NCI-H2227 (cell line): Measurements from ENCODE around the gene HOXA11.

Experiments used
- DNase-seq: peaks from one replicate; lab custom pipeline; 2025; ENCODE audit not compliant: unreplicated experiment; lab: John Stamatoyannopoulos, UW

Gene HOXA11

DNA sequence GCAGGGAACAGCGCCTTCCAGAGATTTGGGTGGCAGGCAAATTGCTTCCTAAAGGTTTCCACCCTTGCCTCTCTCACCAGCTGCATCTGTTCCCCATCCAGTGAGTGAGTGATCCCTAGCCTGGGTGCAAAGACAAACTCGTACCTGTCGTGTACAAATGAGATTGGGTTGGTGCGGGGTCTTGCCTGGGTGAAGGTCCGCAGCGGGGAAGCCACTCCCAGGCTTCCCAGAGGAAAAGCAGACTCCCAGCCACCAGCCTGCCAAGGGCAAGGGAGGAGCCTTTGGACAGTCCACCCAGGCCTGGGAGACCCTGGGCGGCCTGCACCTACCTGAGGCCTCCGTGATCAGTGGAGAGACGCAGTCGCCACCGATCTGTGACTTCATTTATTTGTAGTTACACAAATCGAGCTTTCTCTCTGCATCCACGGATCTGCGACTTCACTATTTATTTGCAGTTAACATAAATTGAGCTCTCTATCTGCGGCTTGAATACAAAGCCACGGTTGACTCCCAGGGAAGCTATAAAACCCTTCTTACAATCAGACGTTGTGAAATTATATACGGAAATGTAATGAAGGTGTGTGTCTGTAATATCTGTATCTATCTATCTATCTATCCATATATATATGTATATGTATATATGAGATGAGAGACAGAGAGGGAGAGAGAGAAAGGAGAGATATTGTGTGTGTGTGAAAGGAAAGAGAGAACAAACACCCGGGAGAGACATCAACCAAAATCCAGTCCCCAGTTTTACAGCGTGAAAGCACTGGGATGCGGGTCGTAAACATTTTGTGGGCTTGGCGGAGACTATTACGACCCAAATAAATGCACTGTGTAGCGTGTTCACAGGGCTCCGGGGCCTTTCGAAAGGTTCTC lies 25.5 kb downstream of the HOXA11 start:
- DNase-seq, result no peak

DNA sequence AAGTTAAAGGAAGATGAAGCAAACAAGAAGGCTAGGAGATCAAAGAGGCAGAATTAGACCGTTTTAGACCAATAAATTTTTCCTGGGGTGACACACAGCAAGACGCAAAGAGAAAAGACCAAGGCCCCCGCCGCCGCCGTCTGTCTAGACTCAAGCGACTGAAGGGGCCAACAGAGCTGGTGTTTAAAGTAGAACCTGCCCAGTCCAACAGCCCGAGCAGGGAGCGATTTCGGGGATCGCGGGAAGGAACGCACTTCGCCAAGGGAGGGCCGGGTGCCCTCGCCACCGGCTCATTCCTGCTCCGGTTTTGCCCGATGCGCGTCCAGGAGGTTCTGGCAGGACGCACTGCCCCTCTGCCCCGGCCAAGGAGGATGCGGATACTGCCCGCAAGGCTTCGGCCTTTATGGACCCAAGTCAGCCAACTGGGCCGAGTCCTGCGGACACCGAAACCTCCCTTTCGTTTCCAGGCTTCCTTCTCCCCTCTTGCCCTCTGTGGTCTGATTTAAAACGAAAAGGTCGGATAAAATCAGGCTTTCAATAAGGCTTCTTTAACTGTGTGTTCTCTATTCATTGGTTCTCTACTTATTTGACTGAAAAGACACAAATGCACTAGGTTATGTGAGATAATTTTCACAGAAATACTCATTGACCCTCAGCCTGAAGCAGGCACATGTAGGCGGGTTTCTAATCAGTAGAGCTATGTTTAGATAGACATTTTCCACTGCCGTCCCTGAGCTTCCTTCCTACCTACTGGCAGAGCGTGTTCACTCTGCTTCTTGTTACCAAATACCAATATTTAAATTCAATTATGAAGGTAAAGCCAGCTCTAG lies 26.4 kb downstream of the HOXA11 start:
- no peak for DNase-seq

DNA sequence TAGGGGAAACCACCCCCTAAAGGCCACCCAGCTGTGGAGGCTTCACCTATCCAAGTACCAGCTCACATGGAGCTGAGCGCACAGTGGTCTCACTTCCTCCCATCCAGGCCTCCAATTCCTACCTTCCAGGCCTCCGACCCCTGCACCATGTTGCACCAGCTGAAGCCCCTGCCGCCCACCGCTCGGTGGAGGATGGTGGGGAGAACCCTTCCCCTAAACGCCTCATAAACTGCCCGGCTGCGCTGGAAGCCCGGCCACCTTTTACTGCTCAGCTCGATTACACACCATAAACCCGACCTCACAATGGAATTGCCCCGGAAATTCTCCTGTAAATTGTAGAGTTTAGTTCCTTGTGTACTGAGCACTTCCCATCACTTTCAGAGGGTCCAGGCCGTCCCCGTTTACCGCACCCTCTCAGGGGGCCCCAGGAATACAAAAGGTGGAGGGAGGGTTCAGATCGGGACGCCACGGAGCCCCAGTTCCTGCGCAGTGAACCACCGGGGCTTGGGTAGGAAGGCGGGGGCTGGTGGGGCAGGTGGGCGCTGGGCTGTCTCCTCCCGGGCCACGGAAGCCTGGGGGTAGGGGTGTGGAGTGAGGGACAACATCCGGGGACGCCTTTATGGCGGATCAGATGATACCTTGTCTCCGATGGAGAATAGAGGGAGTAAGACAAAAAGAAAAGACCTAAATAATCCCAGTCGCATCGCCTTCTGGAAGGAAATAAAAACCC lies 27.2 kb downstream of the HOXA11 start:
- DNase-seq, result no peak

DNA sequence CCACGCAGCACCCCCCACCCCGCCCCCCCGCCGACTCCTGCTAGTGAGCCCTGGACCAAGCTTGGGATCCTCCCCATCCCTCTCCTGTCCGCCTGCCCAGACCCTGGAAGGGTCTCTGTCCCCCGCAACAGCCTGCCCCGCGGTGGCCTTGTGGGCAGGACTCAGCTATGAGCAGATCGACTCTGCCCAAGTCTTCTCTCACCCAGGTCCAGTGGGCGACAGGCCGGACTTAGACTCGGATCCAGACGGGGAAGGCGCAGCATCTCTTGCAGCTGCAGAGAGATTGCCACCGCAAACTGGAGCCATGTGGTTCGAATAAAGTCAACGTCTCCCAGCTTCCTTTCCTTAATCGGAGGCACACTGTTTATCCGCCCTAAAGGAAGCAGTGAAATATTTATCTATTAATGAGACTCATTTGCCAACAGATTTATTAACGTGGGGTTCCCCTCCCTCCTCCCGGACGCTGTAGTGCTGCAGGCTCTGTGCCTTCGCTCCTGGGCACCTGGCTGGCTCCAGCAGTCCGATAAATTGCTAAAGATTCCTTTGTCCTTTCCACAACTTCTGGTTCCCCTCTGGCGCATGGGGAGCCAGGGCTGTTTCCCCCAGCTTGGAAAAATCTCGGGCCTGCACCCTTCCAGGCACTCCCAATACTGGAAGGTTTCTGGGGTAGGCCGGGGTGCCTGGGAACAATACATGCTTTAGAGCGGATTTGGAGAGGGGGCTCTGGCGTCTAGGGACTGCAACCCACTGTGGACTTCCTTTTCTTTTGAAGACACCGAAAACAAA lies 27.9 kb downstream of the HOXA11 start:
- peak; percentile 21 for DNase-seq

DNA sequence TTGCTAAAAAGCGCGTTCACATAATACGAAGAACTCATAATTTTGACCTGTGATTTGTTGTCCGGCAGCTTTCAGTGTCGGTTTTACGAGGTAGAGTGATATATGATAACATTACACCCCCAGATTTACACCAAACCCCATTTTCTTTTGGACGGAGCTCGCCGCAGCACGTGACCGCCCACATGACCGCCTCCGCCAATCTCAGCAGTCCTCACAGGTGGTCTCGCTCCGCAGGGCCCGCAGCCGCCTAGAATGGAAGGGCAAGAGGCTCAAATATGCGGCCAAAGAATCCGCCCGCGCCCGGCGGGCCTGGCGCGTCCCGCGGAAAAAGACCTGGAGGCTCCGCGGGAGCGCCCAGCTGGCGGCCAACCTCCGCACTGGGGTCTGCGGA lies 28.5 kb downstream of the HOXA11 start, which contains the start of gene HOXA7:
Gene HOXA7, minus strand, starts transcription at position 168 of the 391 bp plus-strand sequence. Its CDS starts 130 bp downstream, at position 38.
- peak; percentile 78 for DNase-seq

DNA sequence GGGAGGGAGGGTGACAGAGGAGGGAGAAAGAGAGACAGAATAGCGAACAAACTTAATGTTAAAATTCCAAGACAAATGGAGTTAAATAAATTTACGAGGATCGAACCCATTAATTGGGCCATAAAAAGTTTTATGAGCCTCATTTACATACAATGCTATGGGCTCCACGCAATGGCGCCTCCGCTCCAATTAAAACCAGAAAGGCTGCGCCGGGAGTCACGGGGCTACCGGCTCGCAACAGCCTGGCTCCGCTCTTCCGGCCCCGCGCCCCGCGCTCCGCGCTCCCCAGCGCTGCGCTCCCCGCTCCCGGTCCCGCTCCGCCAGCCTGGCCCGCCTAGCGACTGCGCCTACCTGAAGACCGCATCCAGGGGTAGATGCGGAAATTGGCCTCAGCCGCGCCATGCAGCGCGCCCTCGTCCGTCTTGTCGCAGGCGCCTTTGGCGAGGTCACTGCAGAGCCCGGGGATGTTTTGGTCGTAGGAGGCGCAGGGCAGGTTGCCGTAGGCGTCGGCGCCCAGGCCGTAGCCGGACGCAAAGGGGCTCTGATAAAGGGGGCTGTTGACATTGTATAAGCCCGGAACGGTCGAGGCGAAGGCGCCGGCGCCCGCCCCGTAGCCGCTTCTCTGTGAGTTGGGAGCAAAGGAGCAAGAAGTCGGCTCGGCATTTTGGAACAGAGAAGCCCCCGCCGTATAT lies 29.1 kb downstream of the HOXA11 start:
- peak; percentile 43 for DNase-seq

DNA sequence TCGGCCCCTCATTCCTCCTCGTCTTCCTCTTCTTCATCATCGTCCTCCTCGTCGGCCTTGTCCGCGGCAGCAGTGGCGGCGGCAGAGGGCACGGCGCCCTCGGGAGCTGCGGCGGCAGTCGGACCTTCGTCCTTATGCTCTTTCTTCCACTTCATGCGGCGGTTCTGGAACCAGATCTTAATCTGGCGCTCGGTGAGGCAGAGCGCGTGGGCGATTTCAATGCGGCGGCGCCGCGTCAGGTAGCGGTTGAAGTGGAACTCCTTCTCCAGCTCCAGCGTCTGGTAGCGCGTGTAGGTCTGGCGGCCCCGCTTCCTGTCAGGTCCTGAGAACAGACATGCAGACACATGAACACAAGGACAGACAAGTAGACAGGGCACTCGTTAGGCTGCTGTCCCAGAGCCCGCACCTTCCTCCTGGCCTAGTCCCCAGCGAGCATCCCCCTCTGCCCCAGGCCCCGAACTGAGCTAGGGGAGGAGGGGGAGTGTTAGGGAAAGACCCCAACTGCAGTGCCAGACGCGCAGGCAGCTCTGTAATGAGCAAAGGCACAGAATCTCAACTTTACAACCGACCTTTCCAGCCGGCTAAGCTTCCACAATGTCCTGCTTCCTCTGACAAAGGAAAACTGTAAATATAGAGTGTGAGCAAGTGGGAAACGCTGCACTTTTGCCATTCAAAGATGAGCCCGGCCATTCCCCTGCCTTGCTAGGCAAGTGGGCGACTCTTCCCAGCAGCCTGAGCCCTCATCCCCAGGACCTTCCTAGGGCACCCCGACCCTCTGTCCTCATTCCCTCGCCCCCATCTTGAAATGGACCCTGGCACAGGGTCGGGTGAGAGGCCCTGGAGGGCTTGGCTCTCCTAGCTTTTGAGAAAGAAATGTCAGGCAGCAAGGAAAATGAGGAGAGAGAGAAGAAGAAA lies 29.9 kb downstream of the HOXA11 start:
- no peak for DNase-seq

DNA sequence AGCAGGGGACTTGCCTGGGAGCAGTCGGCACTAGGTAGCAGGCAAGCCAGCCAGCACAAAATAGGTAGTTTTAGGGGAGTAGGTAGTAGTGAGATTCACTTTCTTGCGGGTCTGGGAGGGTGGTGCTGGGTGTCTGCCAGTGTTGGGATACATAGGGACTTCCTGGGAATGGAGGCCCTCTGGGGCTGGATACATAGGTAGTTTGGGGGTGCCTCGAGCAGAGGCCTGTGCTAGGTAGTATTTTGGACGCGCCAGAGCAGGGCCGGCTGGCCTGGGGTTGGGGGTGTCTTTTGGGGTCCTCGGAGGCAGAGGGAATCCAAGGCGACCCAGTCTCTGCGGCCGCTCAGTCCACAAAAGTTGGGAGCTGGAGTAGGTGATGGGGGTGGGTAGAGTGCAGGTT lies 30.7 kb downstream of the HOXA11 start:
- DNase-seq, result no peak

DNA sequence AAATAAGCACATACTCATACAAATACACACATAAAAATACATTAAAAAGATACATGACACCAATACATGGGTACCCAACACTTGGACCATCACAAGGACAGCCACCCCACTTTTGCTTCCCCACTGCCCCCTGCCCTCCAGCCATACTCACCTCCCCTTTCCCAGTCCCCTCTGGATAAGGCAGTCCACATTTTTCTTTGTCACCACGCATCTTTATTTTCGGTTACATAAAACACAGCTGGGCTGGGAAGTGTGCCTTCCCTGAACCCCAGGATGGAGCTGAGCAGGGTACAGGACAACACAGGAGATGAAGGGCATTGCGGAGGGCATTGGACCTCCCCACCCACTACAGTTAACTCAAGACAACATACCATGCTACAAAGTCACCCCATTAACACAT lies 31.5 kb downstream of the HOXA11 start:
- DNase-seq, result no peak

DNA sequence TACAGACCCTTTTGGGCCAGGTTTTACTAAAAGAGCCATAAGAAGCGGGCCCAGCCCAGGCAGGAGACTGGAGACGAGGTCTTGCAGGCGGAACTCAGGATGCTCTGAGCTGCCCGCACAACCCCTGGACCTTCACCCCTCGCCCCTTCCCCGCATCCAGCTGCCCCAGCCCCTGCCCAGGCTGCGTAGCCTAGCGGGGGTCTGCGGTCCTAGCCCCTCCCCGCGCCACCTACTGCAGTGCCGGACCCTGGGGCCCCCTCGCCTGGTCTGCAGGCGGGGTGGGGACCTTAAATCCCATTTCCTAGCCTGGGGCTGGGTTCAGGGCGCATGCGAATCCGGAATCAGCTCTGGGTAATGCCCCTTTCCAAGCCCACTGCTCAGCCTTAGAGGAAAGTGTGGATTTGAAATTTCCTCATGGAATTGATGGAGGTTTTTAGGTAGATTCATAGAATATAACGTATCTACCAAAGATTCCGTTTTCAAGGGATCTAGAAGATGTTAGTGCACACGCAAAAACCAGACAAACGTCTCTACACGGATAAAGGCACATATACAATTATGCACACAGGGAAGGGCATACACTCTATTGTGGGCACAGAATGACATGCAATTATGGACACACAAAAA lies 32.1 kb downstream of the HOXA11 start:
- DNase-seq, result no peak

DNA sequence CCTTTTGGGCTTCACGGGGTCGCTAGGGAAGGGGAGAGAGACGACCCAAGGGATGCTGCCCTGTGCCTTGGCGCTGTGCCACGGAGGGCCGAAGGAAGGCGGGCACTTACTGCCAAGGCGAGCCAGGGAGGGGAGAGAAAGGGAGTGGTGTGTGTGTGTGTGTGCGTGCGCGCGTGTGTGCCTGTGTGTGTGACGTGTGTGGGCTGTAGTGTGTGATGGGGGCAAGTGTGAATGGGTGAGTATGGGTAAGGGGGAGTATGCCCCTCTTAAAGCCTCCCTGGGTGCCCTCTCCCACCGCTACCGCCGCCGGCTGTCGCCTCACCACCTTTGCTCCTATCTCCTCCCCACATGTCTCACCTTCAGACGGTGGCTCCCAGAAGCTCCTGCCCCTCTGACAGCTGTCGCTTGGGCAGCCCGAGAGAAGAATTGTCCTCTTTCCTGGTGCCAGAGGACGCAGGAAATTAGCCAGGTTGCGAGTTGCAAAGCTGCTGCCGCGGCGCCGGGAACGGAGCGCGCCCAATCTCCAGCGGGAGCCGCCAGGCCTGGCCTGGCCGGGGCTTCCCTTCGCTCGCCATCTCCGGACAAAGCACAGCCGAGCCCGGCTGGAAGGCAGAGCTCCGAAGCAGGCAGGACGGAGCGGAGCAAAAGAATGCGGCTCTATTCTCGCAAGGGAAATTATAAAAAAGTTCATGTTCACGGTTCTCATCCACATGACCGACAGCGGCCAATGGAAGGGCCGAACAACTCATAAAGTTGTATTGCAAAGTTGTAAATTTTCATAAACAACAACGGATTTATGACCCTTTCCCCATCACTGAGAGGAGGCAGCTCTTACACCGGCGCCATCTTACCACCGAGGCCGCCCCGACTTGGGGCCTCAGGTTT lies 32.9 kb downstream of the HOXA11 start, which contains the start of gene HOXA3:
Gene HOXA3, minus strand, starts transcription at position 653 of the 885 bp plus-strand sequence. CDS start 41,943 bp downstream, outside the sequence.
- peak; percentile 10 for DNase-seq

DNA sequence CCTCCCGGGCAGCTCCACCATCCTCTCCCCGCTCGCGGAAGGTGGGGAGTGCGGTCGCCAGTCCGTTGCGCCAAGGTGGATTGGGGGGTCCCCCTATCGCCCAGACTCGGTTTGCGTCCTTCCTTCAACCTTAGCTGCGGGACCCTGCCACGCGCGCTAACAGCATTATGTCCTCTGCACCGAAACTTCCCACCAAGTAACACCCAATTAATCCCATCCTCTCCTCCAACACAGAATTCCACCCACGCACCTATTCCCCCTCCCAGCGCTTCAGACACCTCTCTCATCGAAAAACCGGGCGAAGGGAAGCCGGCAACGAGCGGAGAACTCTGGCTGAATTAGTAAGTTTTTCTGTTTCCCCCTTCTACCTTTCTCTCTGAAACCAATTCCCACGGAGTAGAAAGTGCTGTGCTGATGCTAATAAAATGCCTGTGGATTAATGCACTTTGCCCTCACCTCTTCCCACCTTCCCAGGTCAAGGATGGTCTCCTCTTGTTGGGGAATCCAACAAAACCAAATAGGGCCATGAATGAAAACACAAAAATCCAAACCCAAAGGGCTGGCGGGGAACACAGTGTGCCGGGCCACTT lies 33.6 kb downstream of the HOXA11 start:
- no peak for DNase-seq

DNA sequence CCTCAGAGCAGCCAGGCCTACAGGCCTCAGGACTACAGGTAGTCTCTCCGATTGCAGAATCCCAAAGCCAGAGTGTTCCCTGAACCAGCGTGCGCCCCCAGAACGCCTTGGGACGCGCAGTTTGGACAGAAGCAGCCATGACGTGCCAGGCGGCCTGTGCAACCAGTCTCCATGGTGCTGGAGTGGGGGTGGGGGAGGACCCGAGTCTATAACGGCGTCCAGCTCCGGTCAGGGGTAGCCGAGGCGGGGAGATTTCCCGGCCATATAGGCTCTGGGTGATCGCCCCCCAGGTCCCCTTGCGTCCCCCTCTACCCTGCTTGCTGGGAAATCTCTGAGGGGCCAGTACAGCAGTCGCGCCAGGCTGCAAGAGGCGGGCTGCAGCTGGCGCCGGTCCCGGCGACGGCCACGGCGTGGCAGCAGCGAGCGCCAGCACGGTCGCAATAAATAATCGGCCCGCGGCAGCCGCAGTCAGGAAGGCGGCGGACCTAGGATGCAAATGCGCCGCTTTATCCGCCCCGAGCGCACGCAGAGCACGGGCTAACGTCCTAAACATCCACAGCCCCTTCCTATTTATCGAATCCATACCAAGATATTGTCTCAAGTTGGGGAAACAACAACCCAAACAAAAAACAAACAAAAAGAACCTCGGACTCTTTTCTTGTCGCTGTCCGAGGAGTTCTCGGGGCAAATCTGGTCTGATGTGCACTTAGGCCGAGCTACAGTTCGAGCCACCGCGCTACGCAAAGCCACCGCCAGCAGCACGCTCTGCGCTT lies 34.3 kb downstream of the HOXA11 start:
- DNase-seq, result peak; percentile 81

DNA sequence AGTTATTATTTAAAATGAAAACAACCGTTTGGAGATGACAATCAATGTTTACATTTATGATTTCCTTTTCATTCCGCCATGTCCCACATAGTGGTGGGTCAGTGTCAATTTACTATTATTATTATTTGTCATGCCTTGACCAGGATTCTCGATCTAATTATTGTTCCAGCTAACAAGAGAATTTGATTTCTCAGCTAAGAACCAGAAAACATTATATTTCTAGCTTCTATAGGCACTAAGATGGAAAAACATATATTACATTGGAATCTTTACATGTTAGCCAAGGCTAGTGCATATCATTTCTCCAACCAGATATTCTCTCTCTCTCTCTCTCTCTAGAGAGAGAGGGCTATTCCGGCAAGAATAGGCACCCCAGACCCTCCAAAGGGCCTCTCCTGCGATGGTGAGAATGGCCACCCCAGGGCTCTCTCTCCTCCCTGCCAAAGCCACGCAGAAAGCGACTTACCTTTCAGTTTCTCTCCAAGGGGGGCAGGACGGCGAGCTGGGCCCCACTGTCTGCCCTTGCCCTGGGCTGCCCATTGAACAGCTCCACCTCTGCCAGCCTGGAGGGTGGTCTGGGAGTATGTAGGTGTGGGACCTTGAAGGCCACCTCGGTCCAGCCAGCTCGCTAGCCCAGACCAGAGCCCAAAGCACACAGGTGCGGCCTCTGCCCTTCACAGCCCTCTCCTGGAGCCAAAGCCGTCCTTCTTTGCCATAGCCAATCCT lies 35.0 kb downstream of the HOXA11 start:
- no peak for DNase-seq
